Activated naive CD4-positive, alpha-beta T cell treated with anti-CD3 and anti-CD28 coated beads for 36 hours (primary cell): ENCODE results near the gene SMAD6. TPM values are rescaled to one million over a fixed set of nuclear protein-coding genes. Genes with fewer than 3 reads are reported as not detected.

Experiments
- CTCF ChIA-PET: fragments of 350-600 bp; sonication (Branson Sonifier 250); formaldehyde crosslinking; loops from one replicate; lab custom pipeline; 2021; ENCODE audit warnings: antibody characterized with exemption; lab: Charles Lee
- DNase-seq: peaks from one replicate; pipeline ENCODE4 v3.0.0-alpha.2; 2020
- H3K27ac Mint-ChIP-seq: one replicate; pipeline ENCODE4 v1.8.0; 2021; ENCODE audit warnings: mild to moderate bottlenecking, mixed read lengths
- H3K27me3 Mint-ChIP-seq: one replicate; pipeline ENCODE4 v1.8.0; 2021; ENCODE audit warnings: low read depth, mixed read lengths
- H3K36me3 Mint-ChIP-seq: one replicate; pipeline ENCODE4 v1.8.0; 2021; ENCODE audit warnings: low read depth, mixed read lengths
- H3K4me1 Mint-ChIP-seq: one replicate; pipeline ENCODE4 v1.8.0; 2021; ENCODE audit warnings: low read depth, mixed read lengths
- H3K4me3 Mint-ChIP-seq: one replicate; pipeline ENCODE4 v1.8.0; 2021; ENCODE audit warnings: mild to moderate bottlenecking, moderate library complexity, mixed read lengths
- H3K9me3 Mint-ChIP-seq: one replicate; pipeline ENCODE4 v1.8.0; 2021; ENCODE audit warnings: mixed read lengths
- intact Hi-C: fragments of 100-400 bp; cut with micrococcal nuclease; formaldehyde crosslinking; loops from one replicate; pipeline ENCODE4 v1.15.1; 2023
- total RNA-seq, 2 experiments: library from RNA; stranded (reverse); gene quantifications; one replicate each; pipeline ENCODE4 v1.2.3, GENCODE V29; 2021

Gene SMAD6
- total RNA-seq, 2 experiments from 2014 or later = 0.05 TPM; not detected in 1

DNA sequence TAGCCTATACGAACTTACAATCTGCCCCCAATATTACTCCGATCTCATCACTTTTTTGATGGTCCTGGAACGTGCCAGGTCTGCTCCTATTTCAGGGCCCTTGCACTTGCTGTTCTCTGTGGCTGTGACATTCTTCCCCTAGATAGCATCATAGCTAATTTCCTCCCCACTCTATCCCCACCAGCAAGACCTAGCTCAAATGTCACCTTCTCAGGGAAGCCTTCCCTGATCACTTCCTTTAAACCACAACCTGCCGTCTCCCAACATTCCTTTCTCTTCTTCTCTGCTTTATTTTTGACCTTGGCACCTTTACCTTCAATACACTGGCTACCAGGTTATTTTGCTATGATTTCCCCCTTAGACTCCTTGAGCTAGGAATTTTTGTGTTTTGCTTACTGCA lies 5.3 kb upstream of the SMAD6 start:
- H3K9me3 Mint-ChIP-seq = no peaks in the 10 kb centered on the region
- intact Hi-C loops = no loop called here
- no peak for DNase-seq
- no peak overlapping the region for H3K4me3 Mint-ChIP-seq
- no peaks in the 10 kb centered on the region for H3K36me3 Mint-ChIP-seq
- H3K27me3 Mint-ChIP-seq = no peaks in the 10 kb centered on the region
- peaks cover 20% of the 10 kb centered on the region for H3K4me1 Mint-ChIP-seq
- no peak overlapping the region for H3K27ac Mint-ChIP-seq
- CTCF ChIA-PET = interaction anchor here (0.6 kb wide), 1 partner anchor 916 kb away, joined by 4 read pairs; no protein-coding TSS in a partner anchor

GRCh38 chr15:66698318-66698961 lies 3.6 kb upstream of the SMAD6 start:
- intact Hi-C loops = loop anchor here (1.0 kb wide), 1 partner anchor 79 kb away; no protein-coding TSS in a partner anchor
- Mint-ChIP-seq H3K4me1 (peaks cover 18% of the 10 kb centered on the region), H3K36me3 (no peaks in the 10 kb centered on the region), H3K27ac (no peak overlapping the region), H3K27me3 (peaks cover 6% of the 10 kb centered on the region), H3K9me3 (no peaks in the 10 kb centered on the region), H3K4me3 (no peak overlapping the region)
- CTCF ChIA-PET = interaction anchor here (0.8 kb wide), 1 partner anchor 84 kb away, joined by 3 read pairs; no protein-coding TSS in a partner anchor
- DNase-seq = peak; percentile 35

DNA sequence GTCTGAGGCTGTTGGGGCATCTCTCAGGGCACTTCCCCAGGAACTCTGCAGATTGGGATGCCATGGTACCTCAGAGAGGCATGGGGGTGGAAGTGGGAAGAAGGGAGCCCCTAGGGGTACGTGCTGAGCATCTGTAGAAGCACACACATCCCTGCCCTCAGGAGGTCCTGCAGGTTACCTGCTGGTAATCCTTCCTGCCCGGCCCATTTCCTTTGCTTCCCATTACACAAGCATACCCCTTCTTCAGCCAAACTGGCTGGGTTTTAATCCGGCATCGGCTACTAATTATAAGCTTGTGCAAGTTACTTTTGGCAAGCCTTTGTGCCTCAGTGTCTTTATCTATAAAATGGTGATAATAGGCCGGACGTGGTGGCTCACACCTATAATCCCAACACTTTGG lies 3.1 kb upstream of the SMAD6 start:
- H3K4me1 Mint-ChIP-seq = peaks cover 13% of the 10 kb centered on the region
- no peak overlapping the region for H3K27ac Mint-ChIP-seq
- H3K9me3 Mint-ChIP-seq = no peaks in the 10 kb centered on the region
- H3K27me3 Mint-ChIP-seq = peaks cover 6% of the 10 kb centered on the region
- H3K4me3 Mint-ChIP-seq = no peak overlapping the region
- H3K36me3 Mint-ChIP-seq = no peaks in the 10 kb centered on the region
- intact Hi-C loops = loop anchor here (1.0 kb wide), 1 partner anchor 80 kb away; no protein-coding TSS in a partner anchor
- CTCF ChIA-PET = interaction anchor here (2.1 kb wide), 1 partner anchor 153 kb away, joined by 5 read pairs; no protein-coding TSS in a partner anchor
- no peak for DNase-seq

DNA sequence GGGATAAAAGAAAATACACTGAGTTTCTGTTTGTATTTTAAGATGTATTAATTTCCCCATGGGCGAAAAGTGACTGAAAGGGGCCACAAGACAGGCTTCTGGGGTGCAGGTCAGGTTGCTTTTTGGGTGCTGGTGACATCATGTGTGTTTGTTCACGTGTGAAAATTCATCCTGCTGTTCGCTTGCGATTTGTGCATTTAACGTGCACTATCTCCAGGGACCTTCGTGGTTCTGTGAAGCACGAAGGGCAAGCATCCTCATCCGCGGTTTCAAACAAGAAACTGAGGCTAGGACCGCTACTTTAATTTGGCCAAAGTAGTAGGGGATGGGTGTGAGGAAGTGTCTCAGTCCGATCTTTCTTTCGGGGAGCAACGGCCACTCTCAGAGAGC lies 1.6 kb upstream of the SMAD6 start:
- intact Hi-C loops = loop anchor here (5.0 to 10.0 kb wide), 3 partner anchors 46 to 1858 kb away; partner anchors contain the start of genes PLEKHO2 and ZWILCH

GRCh38 chr15:66700802-66701421 lies 1.1 kb upstream of the SMAD6 start:
- intact Hi-C loops = loop anchor here (5.0 to 10.0 kb wide), 3 partner anchors 46 to 1859 kb away; partner anchors contain the start of genes PLEKHO2 and ZWILCH
- CTCF ChIA-PET = interaction anchor here (0.9 to 2.1 kb wide), 2 partner anchors 20 to 151 kb away, joined by 3 to 5 read pairs; no protein-coding TSS in a partner anchor
- H3K27me3 Mint-ChIP-seq = peaks cover 13% of the 10 kb centered on the region

More for the DNA sequence above, 1.6 kb upstream of the SMAD6 start:
- Mint-ChIP-seq H3K9me3 (no peaks in the 10 kb centered on the region), H3K4me1 (peaks cover 11% of the 10 kb centered on the region), H3K27me3 (peaks cover 13% of the 10 kb centered on the region), H3K4me3 (peak overlapping the region; percentile 85), H3K27ac (peak overlapping the region; percentile 42), H3K36me3 (no peaks in the 10 kb centered on the region)
- DNase-seq = no peak
- CTCF ChIA-PET = interaction anchor here (2.1 kb wide), 1 partner anchor 151 kb away, joined by 5 read pairs; no protein-coding TSS in a partner anchor

GRCh38 chr15:66701422-66702034 lies 508 bp upstream of the SMAD6 start:
- Mint-ChIP-seq H3K9me3 (no peaks in the 10 kb centered on the region), H3K27me3 (peaks cover 13% of the 10 kb centered on the region), H3K36me3 (no peaks in the 10 kb centered on the region), H3K4me1 (peaks cover 11% of the 10 kb centered on the region), H3K4me3 (peak overlapping the region; percentile 80), H3K27ac (peak overlapping the region; percentile 12)
- CTCF ChIA-PET = interaction anchor here (0.9 kb wide), 1 partner anchor 20 kb away, joined by 3 read pairs; no protein-coding TSS in a partner anchor
- DNase-seq = peak; percentile 20
- intact Hi-C loops = loop anchor here (1.0 to 10.0 kb wide), 4 partner anchors 47 to 1859 kb away; partner anchors contain the start of genes PLEKHO2 and ZWILCH

More at GRCh38 chr15:66700802-66701421, 1.1 kb upstream of the SMAD6 start:
- Mint-ChIP-seq H3K36me3 (no peaks in the 10 kb centered on the region), H3K4me1 (peaks cover 11% of the 10 kb centered on the region), H3K9me3 (no peaks in the 10 kb centered on the region), H3K27ac (peak overlapping the region; percentile 42), H3K4me3 (peak overlapping the region; percentile 85)
- peak; percentile 85 for DNase-seq

- peak overlapping the region; percentile 80 for H3K4me3 Mint-ChIP-seq
- H3K27me3 Mint-ChIP-seq = peaks cover 13% of the 10 kb centered on the region
- no peak overlapping the region for H3K27ac Mint-ChIP-seq
- intact Hi-C loops = loop anchor here (1.0 to 10.0 kb wide), 4 partner anchors 48 to 1861 kb away; partner anchors contain the start of genes PLEKHO2 and ZWILCH
- CTCF ChIA-PET = interaction anchor here (0.7 to 2.0 kb wide), 3 partner anchors 89 to 149 kb away, joined by 3 to 7 read pairs (median 4); no protein-coding TSS in a partner anchor
- peaks cover 11% of the 10 kb centered on the region for H3K4me1 Mint-ChIP-seq
- DNase-seq = peak; percentile 12
- no peaks in the 10 kb centered on the region for H3K9me3 Mint-ChIP-seq
- no peaks in the 10 kb centered on the region for H3K36me3 Mint-ChIP-seq
Observed at GRCh38 chr15:66702787-66703539, 927 bp downstream of the SMAD6 start.

DNA sequence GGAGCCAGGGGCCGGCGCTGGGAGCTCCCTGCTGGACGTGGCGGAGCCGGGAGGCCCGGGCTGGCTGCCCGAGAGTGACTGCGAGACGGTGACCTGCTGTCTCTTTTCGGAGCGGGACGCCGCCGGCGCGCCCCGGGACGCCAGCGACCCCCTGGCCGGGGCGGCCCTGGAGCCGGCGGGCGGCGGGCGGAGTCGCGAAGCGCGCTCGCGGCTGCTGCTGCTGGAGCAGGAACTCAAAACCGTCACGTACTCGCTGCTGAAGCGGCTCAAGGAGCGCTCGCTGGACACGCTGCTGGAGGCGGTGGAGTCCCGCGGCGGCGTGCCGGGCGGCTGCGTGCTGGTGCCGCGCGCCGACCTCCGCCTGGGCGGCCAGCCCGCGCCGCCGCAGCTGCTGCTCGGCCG lies 1.5 kb downstream of the SMAD6 start:
- H3K27me3 Mint-ChIP-seq = peaks cover 13% of the 10 kb centered on the region
- intact Hi-C loops = loop anchor here (5.0 to 10.0 kb wide), 3 partner anchors 49 to 1861 kb away; partner anchors contain the start of genes PLEKHO2 and ZWILCH
- no peak for DNase-seq
- peaks cover 11% of the 10 kb centered on the region for H3K4me1 Mint-ChIP-seq
- H3K9me3 Mint-ChIP-seq = no peaks in the 10 kb centered on the region
- CTCF ChIA-PET = interaction anchor here (1.1 to 2.0 kb wide), 2 partner anchors 89 to 148 kb away, joined by 4 to 7 read pairs; no protein-coding TSS in a partner anchor
- no peak overlapping the region for H3K27ac Mint-ChIP-seq
- H3K36me3 Mint-ChIP-seq = no peaks in the 10 kb centered on the region
- H3K4me3 Mint-ChIP-seq = no peak overlapping the region

GRCh38 chr15:66704019-66704802 lies 2.2 kb downstream of the SMAD6 start:
- Mint-ChIP-seq H3K27me3 (peaks cover 13% of the 10 kb centered on the region), H3K27ac (no peak overlapping the region), H3K9me3 (no peaks in the 10 kb centered on the region), H3K36me3 (no peaks in the 10 kb centered on the region), H3K4me1 (peaks cover 11% of the 10 kb centered on the region), H3K4me3 (peak overlapping the region; percentile 61)
- DNase-seq = peak; percentile 15
- intact Hi-C loops = loop anchor here (5.0 to 10.0 kb wide), 3 partner anchors 49 to 1862 kb away; partner anchors contain the start of genes PLEKHO2 and ZWILCH
- CTCF ChIA-PET = interaction anchor here (2.0 kb wide), 1 partner anchor 148 kb away, joined by 7 read pairs; no protein-coding TSS in a partner anchor

GRCh38 chr15:66704803-66705153 lies 2.7 kb downstream of the SMAD6 start:
- Mint-ChIP-seq H3K36me3 (no peaks in the 10 kb centered on the region), H3K4me1 (peaks cover 11% of the 10 kb centered on the region), H3K4me3 (peak overlapping the region; percentile 2), H3K27ac (no peak overlapping the region), H3K27me3 (peaks cover 13% of the 10 kb centered on the region), H3K9me3 (no peaks in the 10 kb centered on the region)
- CTCF ChIA-PET = interaction anchor here (2.0 kb wide), 1 partner anchor 147 kb away, joined by 7 read pairs; no protein-coding TSS in a partner anchor
- DNase-seq = no peak
- intact Hi-C loops = loop anchor here (5.0 to 10.0 kb wide), 3 partner anchors 50 to 1862 kb away; partner anchors contain the start of genes PLEKHO2 and ZWILCH
